Body of pancreas (tissue), 4 donors: Measurements from ENCODE around the gene S1PR1. TPM values are rescaled to one million over a fixed set of nuclear protein-coding genes. Genes with fewer than 3 reads are reported as not detected.
"Not testable (repeated sequence)": the region's sequence is repeated elsewhere in the genome, so short reads cannot be mapped to it uniquely, and the experiment has no call there.

Experiments
- ATAC-seq: fragments of 150-250 bp; one replicate; pipeline ENCODE4 v1.9.1; 2016
- DNase-seq, 4 donors: peaks; one replicate each; pipeline ENCODE4 v3.0.0-alpha.2; 2019
- H3K27ac ChIP-seq, 4 donors: fragments of 200-600 bp; sonication (generic); 1 replicate in 3 of 4; 2 replicates in 1 of 4; pipeline versions ENCODE4 v1.5.1 to v1.6.1; 2016 to 2019; ENCODE audit warnings: mild to moderate bottlenecking in 1 of 4, mixed read lengths in 1 of 4, moderate library complexity in 1 of 4
- H3K27me3 ChIP-seq, 2 donors: fragments of 200-600 bp; sonication (generic); one replicate each; pipeline ENCODE4 v1.6.0; 2016; ENCODE audit warnings: mild to moderate bottlenecking in 1 of 2
- H3K36me3 ChIP-seq, 2 donors: fragments of 200-600 bp; sonication (generic); replicated peaks in 1 of 2; 2 replicates each; pipeline ENCODE4 v1.5.1; 2016; ENCODE audit warnings: low read depth in 2 of 2; ENCODE audit not compliant: insufficient read depth in 1 of 2
- H3K4me1 ChIP-seq: fragments of 200-600 bp; sonication (generic); one replicate; pipeline ENCODE4 v1.6.0; 2016
- H3K4me3 ChIP-seq, 2 donors: fragments of 200-600 bp; sonication (generic); 1 replicate in 1 of 2; 2 replicates in 1 of 2; pipeline ENCODE4 v1.5.1; 2016 to 2019
- H3K9me3 ChIP-seq, 3 donors: fragments of 200-600 bp; sonication (generic); 1 replicate in 2 of 3; 2 replicates in 1 of 3; pipeline ENCODE4 v1.5.1; 2016
- CTCF ChIP-seq, 7 experiments: fragments of 450-650 bp in 4 of 7; fragments of 200-600 bp in 3 of 7; sonication (generic) in 3 of 7; IDR thresholded peaks; one replicate each; pipeline ENCODE4 v1.5.1; 2016 to 2019; ENCODE audit warnings: antibody characterized with exemption in 7 of 7
- POLR2A ChIP-seq, 3 donors: fragments of 450-650 bp; IDR thresholded peaks; one replicate each; pipeline ENCODE4 v1.6.1; 2016; ENCODE audit warnings: antibody characterized with exemption in 3 of 3, mild to moderate bottlenecking in 2 of 3
- WGBS, 2 donors: methylation state at CpG; one replicate each; pipeline ENCODE4 v1.1.5; 2017; 5-methylcytosine and 5-hydroxymethylcytosine counted together
- intact Hi-C: fragments of 100-400 bp; cut with DNase I; formaldehyde crosslinking; loops from one replicate; pipeline ENCODE4 v1.15.1; 2023
- total RNA-seq, 2 donors: library from RNA; depleted of rRNA; stranded (reverse); fragments of >200 nt; gene quantifications; one replicate each; pipeline ENCODE4 v1.1.0, GENCODE V29; 2016

The S1PR1 gene
- total RNA-seq, 2 donors from 2014 or later: 10.1 to 11.5 TPM

DNA sequence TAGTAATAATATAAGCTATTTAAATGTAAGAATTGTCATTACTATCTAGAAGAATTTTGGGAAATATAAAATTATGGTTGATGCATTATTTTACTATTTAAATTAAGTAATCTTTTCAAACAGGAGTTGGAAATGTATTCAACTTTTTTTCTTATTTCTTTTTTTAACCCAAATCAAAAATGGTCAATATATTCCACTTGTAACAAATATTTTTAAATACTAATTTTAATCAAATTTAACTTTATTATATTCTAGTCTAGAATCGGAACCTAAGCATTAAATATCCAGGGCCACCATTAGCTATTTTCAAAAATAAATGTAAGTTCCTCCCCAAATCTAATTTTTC lies 37.2 kb upstream of the S1PR1 start:
- no peak for DNase-seq
- H3K36me3 ChIP-seq: no peaks in the 10 kb centered on the region
- intact Hi-C loops: no loop called here
- ATAC-seq: no peak
- no peaks in the 10 kb centered on the region for H3K4me1 ChIP-seq
- no peak overlapping the region for H3K27ac ChIP-seq
- H3K27me3 ChIP-seq: no peaks in the 10 kb centered on the region
- no peak for TF ChIP-seq POLR2A (IDR thresholded peaks at IDR 0.05)
- no peak for TF ChIP-seq CTCF (IDR thresholded peaks at IDR 0.05)
- H3K4me3 ChIP-seq: no peak overlapping the region
- H3K9me3 ChIP-seq: no peaks in the 10 kb centered on the region
- WGBS, 2 donors: 90 to 92% methylated on average over 1 of the region's 1 CpG

DNA sequence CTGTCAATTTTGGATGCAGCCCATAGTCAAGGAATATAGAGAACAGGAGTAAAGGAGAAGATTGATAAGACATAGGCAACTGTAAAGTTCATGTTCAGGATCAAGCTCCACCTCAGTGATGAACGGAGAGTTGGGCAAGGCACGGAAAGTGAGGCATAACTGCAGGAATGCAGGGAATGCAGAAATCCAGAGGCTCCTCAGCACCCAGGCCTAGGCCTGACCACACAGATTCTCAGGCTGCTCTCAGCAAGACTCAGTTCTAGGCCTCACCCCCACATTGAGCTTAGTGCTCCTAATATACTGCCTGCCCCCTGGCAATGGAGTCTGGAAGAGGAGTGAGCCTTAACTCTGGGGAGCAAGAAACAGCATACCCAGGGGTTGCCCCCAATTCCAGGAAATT lies 36.3 kb upstream of the S1PR1 start:
- no peak overlapping the region for H3K27ac ChIP-seq

GRCh38 chr1:101203820-101204540 lies 32.8 kb upstream of the S1PR1 start:
- intact Hi-C loops: no loop called here
- Histone ChIP-seq H3K27me3 (no peaks in the 10 kb centered on the region), H3K9me3 (no peaks in the 10 kb centered on the region), H3K4me3 (no peak overlapping the region), H3K4me1 (no peaks in the 10 kb centered on the region), H3K36me3 (no peaks in the 10 kb centered on the region), H3K27ac (peak overlapping the region in 1 of 4 donors; percentile 1)
- DNase-seq (no peak), ATAC-seq (no peak)
- TF ChIP-seq POLR2A (IDR thresholded peaks at IDR 0.05) (no peak), CTCF (IDR thresholded peaks at IDR 0.05) (no peak)
- WGBS, 2 donors: 65 to 75% methylated on average over 5 to 6 of the region's 6 CpGs

More for the DNA sequence above, 36.3 kb upstream of the S1PR1 start:
- no peaks in the 10 kb centered on the region for H3K4me1 ChIP-seq
- no peaks in the 10 kb centered on the region for H3K36me3 ChIP-seq
- no peaks in the 10 kb centered on the region for H3K27me3 ChIP-seq
- 65 to 83% methylated on average over 2 of the region's 2 CpGs for WGBS, 2 donors
- H3K4me3 ChIP-seq: no peak overlapping the region
- TF ChIP-seq POLR2A (IDR thresholded peaks at IDR 0.05) (no peak), CTCF (IDR thresholded peaks at IDR 0.05) (no peak)
- DNase-seq (no peak), ATAC-seq (no peak)
- no peaks in the 10 kb centered on the region for H3K9me3 ChIP-seq
- intact Hi-C loops: no loop called here

GRCh38 chr1:101205457-101205856 lies 31.4 kb upstream of the S1PR1 start:
- intact Hi-C loops: no loop called here
- H3K36me3 ChIP-seq: no peaks in the 10 kb centered on the region
- TF ChIP-seq POLR2A (IDR thresholded peaks at IDR 0.05): no peak
- TF ChIP-seq CTCF (IDR thresholded peaks at IDR 0.05): no peak
- DNase-seq: no peak
- H3K27me3 ChIP-seq: no peaks in the 10 kb centered on the region
- H3K27ac ChIP-seq: no peak overlapping the region
- H3K4me1 ChIP-seq: no peaks in the 10 kb centered on the region
- H3K4me3 ChIP-seq: no peak overlapping the region
- no peaks in the 10 kb centered on the region for H3K9me3 ChIP-seq
- ATAC-seq: no peak

DNA sequence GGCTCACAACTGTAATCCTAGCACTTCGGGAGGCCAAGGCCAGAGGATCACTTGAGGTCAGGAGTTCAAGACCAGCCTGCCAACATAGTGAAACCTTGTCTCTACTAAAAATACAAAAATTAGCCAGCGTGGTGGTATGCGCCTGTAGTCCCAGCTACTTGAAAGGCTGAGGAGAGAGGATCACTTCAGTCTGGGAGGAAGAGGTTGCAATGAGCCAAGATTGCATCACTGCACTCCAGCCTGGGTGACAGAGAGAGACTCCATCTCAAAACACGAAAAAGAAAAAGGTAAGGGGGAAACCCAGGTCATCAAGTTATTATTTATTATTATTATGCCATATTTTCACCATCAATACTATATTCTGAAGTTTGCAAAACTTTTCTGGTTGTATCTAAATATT lies 30.7 kb upstream of the S1PR1 start:
- ATAC-seq, DNase-seq, H3K4me3 ChIP-seq, intact Hi-C loops, H3K4me1 ChIP-seq, H3K27ac ChIP-seq, H3K36me3 ChIP-seq, H3K9me3 ChIP-seq, H3K27me3 ChIP-seq: not testable (repeated sequence)
- WGBS, 2 donors: 70 to 73% methylated on average over 4 of the region's 4 CpGs

GRCh38 chr1:101207271-101207670 lies 29.5 kb upstream of the S1PR1 start:
- H3K9me3 ChIP-seq, H3K4me1 ChIP-seq, intact Hi-C loops, H3K27me3 ChIP-seq, DNase-seq, H3K36me3 ChIP-seq, H3K27ac ChIP-seq, ATAC-seq, H3K4me3 ChIP-seq: not testable (repeated sequence)
- 85 to 89% methylated on average over 9 of the region's 9 CpGs for WGBS, 2 donors
